ENCODE results near the gene OPCML. TPM values are rescaled to one million over a fixed set of nuclear protein-coding genes. Genes with fewer than 3 reads are reported as not detected.

OPCML gene
- total RNA-seq, 1 donor, result not detected

DNA sequence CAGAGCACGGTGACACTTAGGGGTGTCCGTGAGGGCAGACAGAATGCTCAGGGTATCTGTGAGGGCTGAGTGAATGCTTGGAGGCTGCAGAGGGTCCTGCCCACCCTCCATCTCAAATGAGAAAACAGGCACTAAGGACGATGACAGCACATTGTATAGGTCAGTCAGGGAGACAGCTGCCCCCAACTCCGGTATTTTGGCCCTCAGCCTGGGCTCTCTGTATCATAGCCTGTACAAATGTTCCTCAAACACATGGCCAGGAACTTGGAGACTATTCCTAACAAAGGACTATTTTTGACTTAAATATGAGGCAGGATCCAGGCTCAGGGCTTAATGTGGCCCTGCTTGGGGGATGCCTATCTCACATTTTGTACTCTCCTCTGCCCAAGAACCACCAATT is 145.4 kb downstream of the OPCML start:
- no peak overlapping the region for H3K4me3 ChIP-seq (ENCODE audit: low read depth, low read length)
- DNase-seq (ENCODE audit: low read depth), result no peak
- TF ChIP-seq, protein P1, sequence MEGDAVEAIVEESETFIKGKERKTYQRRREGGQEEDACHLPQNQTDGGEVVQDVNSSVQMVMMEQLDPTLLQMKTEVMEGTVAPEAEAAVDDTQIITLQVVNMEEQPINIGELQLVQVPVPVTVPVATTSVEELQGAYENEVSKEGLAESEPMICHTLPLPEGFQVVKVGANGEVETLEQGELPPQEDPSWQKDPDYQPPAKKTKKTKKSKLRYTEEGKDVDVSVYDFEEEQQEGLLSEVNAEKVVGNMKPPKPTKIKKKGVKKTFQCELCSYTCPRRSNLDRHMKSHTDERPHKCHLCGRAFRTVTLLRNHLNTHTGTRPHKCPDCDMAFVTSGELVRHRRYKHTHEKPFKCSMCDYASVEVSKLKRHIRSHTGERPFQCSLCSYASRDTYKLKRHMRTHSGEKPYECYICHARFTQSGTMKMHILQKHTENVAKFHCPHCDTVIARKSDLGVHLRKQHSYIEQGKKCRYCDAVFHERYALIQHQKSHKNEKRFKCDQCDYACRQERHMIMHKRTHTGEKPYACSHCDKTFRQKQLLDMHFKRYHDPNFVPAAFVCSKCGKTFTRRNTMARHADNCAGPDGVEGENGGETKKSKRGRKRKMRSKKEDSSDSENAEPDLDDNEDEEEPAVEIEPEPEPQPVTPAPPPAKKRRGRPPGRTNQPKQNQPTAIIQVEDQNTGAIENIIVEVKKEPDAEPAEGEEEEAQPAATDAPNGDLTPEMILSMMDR (IDR thresholded peaks at IDR 0.05; ENCODE audit: insufficient read depth, low read depth, low read length), result no peak

DNA sequence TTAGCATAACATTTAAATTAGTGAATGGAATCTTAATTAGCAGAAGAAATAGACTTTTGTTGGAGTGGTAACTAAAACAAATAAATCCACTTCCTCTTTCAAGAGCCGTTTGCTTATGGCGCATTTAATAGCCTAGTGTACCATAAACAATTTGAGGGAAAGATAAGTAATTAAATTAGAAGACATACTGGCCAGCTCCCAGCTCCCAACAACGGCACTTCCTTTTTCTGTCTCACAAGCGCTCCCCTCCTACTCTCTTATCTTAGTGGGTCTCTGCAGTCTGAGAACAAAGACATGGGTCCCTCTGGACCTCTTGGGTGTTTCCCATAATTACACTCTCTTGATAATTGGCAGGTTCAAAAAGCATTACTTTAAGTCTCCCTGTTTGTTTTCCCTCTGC is 146.0 kb downstream of the OPCML start:
- DNase-seq (ENCODE audit: low read depth), result no peak
- no peak overlapping the region for H3K4me3 ChIP-seq (ENCODE audit: low read depth, low read length)
- TF ChIP-seq, protein P1 (IDR thresholded peaks at IDR 0.05; ENCODE audit: insufficient read depth, low read depth, low read length), result no peak

DNA sequence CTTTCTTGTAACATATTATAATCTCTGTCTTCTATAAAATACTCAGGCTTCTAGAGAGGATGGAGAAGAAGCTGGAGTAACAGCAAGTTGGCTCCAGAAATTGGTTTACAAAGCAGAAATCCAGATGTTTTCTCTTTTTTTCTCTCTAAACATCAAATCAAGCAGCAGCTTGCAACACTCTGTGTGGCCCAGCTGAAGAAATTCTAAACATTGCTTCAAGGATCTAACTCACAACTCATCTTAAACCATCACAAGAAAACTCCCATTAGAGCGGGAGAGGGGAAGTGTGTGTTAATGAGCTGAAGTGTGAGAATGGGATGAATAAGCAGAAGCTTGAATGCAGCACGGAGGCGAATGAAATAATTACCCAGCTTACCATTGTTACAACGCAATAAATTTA is 146.5 kb downstream of the OPCML start:
- H3K4me3 ChIP-seq (ENCODE audit: low read depth, low read length), result no peak overlapping the region
- TF ChIP-seq, protein P1 (IDR thresholded peaks at IDR 0.05; ENCODE audit: insufficient read depth, low read depth, low read length), result no peak
- no peak for DNase-seq (ENCODE audit: low read depth)

DNA sequence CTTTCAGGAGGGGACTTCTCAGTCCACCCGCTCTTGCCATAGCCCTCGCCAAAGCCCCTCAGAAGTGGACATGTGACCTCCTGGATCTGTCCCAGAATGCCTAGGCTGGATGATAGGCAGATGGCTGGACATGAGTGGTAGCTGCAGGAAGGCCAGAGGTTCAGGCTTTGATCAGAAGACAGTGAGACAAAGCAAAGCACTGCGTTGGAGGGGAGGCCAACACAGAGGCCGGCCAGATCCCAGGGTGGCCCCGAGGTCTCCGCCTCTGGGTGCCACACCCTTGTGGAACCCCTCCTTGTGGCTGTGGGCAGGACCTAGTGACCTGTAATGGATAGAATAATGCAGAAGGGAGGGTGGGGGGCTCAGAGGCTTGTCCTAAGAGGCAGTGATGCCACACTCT is 147.6 kb downstream of the OPCML start:
- DNase-seq (ENCODE audit: low read depth), result no peak
- TF ChIP-seq, protein P1 (IDR thresholded peaks at IDR 0.05; ENCODE audit: insufficient read depth, low read depth, low read length), result no peak
- no peak overlapping the region for H3K4me3 ChIP-seq (ENCODE audit: low read depth, low read length)

DNA sequence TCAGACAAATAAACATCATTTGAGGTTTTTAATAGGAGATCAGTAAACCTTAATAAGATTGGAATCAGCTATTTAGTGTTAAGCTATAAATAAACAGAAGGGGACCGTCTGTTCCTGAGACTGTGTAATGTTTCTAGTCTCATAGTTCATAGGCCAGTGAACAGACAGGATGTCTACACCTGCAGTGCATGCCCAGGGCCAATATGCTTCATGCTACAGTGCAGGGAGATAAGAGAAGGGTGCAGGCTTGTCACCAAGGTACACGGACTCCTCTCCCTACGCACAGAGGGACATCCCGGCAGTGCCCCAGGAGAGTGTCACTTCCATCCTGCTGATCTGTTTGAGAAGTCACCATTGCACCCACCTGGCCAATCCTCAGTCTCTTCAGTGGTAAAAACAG is 148.6 kb downstream of the OPCML start:
- DNase-seq (ENCODE audit: low read depth), result no peak
- TF ChIP-seq, protein P1 (IDR thresholded peaks at IDR 0.05; ENCODE audit: insufficient read depth, low read depth, low read length), result no peak
- no peak overlapping the region for H3K4me3 ChIP-seq (ENCODE audit: low read depth, low read length)

DNA sequence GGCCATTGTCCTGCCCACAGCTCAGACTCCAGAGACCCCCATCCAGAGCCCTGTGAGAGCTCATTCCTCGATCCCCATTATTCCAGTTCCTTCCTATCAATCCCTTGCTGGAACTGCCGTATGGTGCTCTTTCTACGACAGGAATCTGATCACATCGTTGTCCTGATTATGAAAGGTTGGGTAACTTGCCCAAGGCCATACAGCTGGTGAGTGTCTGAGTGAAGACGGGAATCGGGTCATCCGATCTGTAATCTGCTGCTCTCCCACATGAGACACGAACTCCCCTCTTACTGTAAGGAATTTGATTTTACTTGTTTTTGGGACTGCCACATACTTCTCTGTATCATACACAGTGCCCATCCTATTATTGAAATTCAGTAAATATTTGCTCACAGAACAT is 149.1 kb downstream of the OPCML start:
- TF ChIP-seq, protein P1 (IDR thresholded peaks at IDR 0.05; ENCODE audit: insufficient read depth, low read depth, low read length), result no peak
- no peak for DNase-seq (ENCODE audit: low read depth)
- no peak overlapping the region for H3K4me3 ChIP-seq (ENCODE audit: low read depth, low read length)

DNA sequence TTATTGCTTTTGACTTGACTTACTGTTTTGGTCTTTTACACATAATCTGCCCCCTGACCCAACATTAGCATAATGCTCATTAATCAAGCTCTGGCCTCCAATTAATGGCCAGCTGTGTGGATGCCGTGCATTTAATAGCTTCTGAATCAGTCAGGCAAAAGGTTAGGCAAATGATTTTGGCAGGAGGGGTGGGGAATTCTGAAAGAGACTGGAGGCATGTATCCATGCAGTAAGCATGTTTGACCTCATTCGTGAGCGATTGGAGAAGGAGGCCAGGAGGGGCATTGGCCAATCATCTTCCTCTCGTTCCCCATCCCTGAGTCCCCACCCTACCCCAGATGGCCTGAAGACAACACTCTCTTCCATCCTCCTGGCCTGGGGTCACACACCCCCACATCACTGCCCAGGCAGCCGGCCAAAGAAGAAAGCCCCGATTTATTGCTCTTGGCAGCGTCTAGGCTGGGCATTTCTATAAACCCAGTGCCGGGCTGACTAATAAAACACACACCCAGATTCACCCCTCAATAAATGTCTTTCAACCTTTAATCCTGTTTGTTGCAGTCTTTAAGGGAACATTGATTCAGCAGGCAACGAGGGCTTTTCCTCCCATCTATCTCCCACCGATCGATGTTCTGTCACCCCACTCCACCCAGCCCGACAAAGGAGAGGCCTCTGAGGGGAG is 150.0 kb downstream of the OPCML start:
- no peak for DNase-seq (ENCODE audit: low read depth)

More for the DNA sequence above, 150.0 kb downstream of the OPCML start:
- no peak overlapping the region for H3K4me3 ChIP-seq (ENCODE audit: low read depth, low read length)
- TF ChIP-seq, protein P1 (IDR thresholded peaks at IDR 0.05; ENCODE audit: insufficient read depth, low read depth, low read length), result no peak
